ENCODE data around the gene LRRC4.

The LRRC4 gene

DNA sequence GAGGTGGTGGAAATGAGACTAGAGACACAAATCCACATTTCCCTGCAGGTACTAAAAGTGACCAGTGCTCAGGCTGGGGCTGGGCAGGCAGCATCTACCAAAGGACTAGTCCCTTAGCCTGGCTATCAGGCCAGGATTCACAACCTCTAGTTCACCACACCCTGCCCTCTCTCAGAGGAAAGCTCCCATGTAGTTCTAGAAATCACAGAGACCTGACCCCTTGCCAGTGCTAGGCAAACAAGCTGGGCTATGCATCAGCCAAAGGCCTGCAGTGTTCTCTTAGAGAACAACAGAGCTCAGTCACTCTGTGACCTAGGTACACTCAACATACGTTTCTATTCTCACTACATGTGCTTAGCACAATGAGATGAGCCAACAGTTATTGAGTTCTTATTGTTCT is 26.7 kb upstream of the LRRC4 start:
- DNase-seq, result no peak

DNA sequence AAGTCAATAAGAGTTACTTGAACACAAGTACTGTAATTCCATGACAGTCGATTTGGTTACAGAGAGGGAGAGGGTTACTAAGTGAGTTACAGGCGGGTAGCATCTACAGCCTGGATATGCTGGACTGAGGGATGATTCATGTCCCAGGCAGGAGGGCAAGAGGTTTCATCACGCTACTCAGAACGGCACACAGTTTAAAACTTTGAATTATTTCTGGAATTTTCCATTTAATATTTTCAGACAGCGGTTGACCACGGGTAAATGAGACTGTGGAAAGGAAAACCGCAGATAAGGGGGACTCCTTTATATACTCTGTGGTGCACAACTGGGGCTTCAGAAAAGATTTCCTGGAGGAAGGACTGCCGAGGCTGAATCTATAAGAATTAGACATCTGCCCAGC is 25.7 kb upstream of the LRRC4 start:
- DNase-seq, result no peak

DNA sequence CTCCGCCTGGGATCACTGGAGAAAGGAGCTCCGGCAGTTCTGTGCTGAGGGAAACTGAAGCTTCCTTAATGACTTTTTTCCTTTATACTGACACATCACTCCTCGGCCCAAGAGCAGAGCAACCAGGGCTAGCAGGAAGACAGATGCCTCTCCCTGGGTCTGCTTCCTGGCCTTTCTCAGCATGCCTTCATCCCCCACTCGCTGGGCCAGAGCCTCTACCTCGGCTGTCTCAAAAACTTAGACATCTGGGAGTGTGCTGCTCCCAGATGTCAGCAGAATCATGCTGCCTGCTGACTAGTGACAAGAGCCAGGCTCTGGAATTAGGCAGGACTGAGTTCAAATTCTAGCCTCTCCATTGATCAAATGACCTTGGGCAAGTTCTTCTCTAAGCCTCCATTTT is 24.4 kb upstream of the LRRC4 start:
- no peak for DNase-seq

GRCh38 chr7:128054511-128054910 is 23.3 kb upstream of the LRRC4 start:
- DNase-seq, result no peak

- no peak for DNase-seq
Measured at GRCh38 chr7:128053991-128054390, 22.8 kb upstream of the LRRC4 start.

DNA sequence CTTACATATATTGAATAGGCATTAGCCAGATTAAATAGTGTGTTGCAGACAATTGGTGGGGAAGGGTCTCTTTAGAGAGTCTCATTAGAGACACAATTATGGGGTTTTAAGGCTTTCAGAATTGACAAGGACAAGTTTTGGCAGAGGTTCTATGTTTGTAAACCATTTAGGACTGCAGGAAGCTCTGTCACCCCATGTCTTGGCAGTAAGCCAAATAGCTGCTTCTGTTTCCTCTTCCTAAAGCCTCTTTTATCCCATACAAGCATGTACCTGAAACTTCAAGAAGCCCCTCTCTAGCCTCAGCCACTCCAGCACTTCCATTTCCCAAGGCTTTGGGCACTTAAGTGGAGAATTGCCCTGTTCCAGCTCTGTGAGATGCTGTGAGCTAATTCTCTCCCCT is 21.8 kb upstream of the LRRC4 start:
- no peak for DNase-seq

DNA sequence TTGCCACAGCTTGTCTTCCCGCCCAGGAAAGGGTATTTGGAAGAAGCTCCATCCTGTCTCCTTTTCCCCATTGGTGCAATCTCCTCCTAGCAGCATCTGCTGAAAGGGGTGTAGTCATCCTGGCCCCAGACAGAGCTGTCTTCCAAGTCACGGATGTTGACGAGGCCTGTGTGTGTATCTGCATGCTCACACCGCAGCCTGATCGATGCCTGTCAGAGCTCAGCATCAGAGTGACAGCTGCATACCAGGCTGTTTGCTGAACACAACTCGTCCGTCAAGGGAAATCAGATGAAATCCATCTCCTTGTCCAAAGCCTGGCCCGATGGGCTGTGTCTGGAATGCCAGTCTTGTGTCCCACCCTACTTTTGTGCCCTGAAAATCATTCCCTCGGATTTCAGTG is 21.2 kb upstream of the LRRC4 start:
- DNase-seq, result no peak

DNA sequence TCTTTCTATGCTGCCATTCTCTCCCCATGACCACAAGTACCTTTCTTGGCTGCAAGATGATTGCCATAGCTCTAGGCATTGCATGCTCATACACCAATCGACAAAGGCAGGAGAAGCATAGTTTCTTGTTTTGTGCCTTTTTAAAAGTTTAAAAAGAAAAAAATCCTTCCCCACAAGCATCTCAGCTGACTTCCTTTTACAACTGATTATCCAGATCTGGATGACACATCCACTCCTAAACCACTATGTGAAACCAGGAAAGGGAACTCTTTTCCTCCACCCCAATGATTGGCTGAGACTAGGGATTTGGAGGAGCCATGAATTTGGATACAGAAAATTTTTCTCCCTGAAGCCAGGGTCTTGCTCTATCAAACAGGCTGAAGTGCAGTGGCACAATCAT is 14.5 kb upstream of the LRRC4 start:
- DNase-seq, result no peak

- no peak for DNase-seq
Measured at GRCh38 chr7:128045158-128045557, 13.9 kb upstream of the LRRC4 start.

DNA sequence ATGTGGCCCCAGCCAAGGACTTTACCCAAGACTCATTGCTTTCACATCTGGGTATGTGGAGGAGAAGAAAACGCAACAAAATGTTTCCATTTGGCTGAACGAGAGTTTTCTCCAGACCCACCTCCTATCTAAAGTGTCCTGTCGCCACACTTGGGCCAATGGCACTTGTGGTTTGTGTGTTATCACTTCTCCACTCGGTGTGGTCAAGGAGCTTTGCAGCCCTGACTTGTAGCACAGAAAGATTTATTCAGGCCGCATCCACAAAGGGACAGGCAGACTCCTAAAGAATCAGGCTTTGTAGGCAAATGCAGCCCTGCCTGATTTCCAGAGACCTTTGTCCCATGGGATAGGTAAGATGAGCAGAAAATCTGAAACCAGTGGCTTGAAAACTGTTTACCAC is 12.8 kb upstream of the LRRC4 start:
- DNase-seq, result no peak

DNA sequence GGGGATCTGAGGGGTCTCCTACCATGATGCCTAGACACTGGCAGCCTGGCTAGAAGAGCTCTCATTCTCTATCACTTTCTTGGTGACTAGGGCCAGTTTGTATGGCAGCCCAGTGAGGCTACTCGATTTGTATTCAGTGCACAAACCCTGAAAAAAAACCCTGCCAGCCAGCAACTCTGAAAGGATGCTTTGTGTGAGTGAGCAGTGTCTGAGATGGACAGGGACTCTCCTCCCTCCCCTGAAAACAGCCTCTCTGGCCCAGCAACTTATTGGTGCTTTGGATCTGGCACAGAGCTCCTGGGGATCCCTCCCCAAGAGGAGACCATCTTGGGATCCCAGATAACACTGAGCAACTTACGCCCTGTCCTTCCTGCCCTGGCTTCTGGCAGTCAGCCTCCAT is 10.8 kb upstream of the LRRC4 start:
- DNase-seq, result no peak

- no peak for DNase-seq
Measured at GRCh38 chr7:128041203-128041602, 10.0 kb upstream of the LRRC4 start.

- DNase-seq, result no peak
Measured at GRCh38 chr7:128040205-128040604, 9.0 kb upstream of the LRRC4 start.

DNA sequence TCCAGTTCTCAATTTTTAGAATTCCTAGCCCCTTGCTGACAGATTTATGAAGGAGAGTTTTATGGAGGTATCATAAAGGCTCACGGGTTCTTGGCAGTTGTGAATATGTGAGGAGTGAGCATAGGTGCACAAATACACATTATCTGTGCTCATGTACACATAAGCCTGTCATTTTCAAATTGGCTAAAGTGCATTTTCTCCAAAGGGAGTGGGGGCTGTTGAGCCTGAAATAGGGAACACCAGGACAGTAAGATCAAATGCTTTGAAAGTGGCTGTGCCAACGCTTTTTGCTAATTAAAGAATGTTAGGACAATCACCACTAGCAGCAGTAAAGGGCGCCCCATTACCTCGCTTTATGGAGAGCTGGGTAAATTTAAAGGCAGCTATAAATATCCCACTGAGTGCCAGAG is 8.3 kb upstream of the LRRC4 start:
- DNase-seq, result no peak

GRCh38 chr7:128037880-128038619 is 6.8 kb upstream of the LRRC4 start:
- DNase-seq, result no peak

GRCh38 chr7:128037081-128037480 is 5.8 kb upstream of the LRRC4 start:
- no peak for DNase-seq

DNA sequence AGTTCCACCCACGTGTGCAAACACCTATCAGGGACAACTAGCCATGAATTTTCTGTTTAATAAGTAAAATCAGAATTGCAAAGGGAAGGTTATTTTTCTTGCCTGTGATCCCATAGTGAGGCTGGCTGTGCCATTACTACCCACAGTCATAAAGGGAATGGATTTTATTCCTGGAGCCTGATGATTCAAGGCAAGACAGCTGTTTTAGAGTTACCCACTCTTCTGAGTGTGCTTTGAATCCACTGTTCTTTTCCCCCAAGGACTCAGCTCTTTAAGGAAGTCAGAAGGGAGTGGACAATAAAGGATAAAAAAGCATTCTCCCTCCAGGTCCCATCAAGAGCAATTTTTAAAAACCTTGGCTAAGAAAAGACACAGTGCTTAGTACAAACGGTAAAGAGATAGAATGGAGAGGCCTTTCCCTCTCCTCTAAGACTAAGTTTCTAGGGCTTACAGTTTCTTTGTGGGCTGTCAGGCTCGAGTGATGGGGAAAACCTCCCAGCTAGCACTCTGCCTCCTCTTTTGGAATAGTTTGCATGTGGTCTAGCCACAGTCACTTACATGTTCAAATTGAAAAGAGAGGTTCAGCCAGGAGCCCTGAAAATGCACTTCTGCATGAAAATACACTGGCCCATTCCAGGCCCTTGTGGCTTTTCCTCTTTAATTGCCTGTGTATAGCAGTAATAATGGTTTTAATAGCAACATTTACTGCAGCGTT is 5.1 kb upstream of the LRRC4 start:
- no peak for DNase-seq

GRCh38 chr7:128035712-128036111 is 4.5 kb upstream of the LRRC4 start:
- DNase-seq, result no peak

GRCh38 chr7:128034825-128035224 is 3.6 kb upstream of the LRRC4 start:
- no peak for DNase-seq

DNA sequence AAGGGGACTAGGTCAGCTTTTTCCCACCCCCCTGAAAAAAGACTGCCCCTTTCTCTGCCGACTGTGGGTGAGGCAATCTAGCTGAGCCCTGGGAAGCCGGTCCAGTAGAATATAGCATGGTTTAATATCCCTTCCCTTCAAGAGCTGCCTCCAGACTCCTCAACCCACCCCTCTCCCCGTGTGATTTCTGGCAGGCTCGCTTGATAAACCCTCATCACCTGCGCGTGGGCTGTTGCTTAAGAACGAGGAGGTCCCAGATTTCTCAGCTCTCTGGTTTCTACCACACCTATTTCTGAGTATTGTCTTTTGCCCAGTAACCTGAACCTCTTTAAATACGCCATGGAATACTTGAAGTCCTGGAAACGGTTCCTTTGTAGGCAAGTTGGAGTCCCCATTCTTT is 2.0 kb upstream of the LRRC4 start:
- DNase-seq, result no peak

DNA sequence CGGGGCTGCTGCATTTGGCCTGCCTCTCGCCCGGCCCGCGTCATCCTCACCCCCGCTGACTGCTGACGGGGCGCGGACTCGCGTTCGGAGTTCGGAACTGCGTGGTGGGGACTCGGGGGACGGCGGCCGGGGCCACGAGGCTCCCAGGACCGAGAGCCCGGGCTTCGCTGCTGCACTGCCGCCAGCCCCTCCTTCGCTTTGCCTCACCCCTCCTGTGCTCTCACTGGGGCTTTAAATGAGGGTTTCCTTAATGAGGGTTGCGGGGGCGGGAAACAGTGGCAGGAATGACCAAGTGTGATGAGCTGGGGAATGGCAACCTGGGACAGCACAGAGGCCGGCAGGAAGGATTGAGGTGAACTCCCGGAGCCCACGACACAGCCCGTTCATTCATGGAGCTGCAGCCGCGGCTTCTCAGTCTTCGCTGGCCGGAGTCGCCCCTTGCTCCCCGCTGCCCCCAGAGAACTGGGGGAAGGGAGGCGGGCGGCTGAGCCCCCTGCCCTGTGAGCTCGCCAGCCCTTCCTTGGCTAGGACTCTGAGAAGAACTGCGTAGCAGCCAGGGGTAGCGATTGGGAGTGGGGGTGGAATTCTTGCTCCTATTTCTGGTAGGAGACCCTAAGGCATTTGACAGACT is 1.5 kb upstream of the LRRC4 start:
- DNase-seq, result no peak

GRCh38 chr7:128031901-128032604 is 816 bp upstream of the LRRC4 start:
- peak; percentile 43 to 46 for DNase-seq

DNA sequence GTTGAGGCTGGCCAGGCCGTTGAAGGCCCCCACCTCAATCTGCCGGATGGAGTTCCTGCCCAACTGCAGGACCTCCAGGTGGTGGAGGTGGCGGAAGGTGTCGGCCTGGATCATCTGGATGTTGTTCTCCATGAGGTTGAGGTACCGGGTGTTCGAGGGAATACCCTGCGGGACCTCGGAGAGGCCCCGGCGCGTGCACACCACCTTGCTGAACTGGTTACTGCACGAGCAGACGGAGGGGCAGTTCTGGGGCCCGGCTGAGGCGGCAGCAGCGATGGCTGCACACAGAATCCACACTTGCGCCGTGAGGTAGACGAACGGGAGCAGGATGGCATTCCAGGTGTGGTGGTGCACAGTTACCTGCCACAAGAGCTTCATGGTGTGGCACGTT is 979 bp downstream of the LRRC4 start:
- DNase-seq, result no peak

All from activated CD4-positive, alpha-beta T cell treated with anti-CD3 and anti-CD28 coated beads, Interleukin-2, amount 50 U/mL, for 4 hours (primary cell).